22Rv1 (cell line): ENCODE results near the gene PLXNB1.

ENCODE experiments used
- H3K27ac ChIP-seq: fragments of 450-650 bp; 2 replicates; pipeline ENCODE4 v1.5.1; 2017
- CTCF ChIP-seq: fragments of 450-650 bp; IDR thresholded peaks from 2 replicates; pipeline ENCODE4 v1.5.1; 2017; ENCODE audit warnings: mild to moderate bottlenecking
- ZFX ChIP-seq: fragments of 450-650 bp; IDR thresholded peaks from 2 replicates; pipeline ENCODE4 v1.6.1; 2017; ENCODE audit warnings: antibody characterized with exemption, borderline replicate concordance

The PLXNB1 gene

GRCh38 chr3:48422681-48423080 is 7.2 kb downstream of the PLXNB1 start:
- no peak overlapping the region for H3K27ac ChIP-seq
- TF ChIP-seq CTCF = no peak
- TF ChIP-seq ZFX = no peak

DNA sequence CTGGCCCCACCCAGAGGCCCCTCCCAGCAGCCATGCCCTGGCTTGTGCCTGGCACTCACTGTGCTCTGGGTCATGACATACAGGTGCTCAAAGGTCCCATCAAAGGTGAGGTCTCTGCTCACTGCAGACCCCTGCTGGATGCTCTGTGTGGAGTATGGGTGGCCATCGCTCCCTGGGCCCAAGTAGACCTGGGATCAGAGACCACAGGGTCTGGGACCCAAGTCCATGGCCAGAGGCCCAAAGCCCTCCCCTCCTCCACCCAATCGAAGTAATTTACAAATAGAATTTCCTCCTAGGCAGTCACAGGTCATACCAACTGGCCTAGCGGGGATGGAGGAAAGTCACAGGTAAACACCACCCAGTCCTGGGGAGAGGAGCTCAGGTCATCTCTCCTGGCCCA is 7.6 kb downstream of the PLXNB1 start:
- H3K27ac ChIP-seq = no peak overlapping the region
- TF ChIP-seq ZFX (no peak), CTCF (no peak)

DNA sequence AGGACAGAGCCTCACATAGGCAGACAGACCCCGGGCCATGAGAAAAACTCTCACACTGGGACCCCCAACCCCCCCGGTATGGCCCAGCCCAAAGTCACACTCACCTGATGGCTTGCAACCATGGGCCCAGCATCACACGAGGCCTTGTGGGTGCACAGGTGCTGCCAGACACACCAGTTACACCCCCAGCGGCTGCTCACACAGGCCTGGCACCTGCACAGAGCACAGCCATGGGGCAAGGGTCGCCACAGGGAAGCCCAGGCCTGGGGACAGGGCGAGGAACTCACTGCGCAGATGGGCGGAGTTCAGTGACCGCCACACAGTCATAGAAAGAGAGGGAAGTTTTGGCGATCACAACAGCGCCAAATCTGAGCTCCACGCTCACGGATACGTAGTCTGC is 9.3 kb downstream of the PLXNB1 start:
- TF ChIP-seq ZFX (no peak), CTCF (no peak)
- no peak overlapping the region for H3K27ac ChIP-seq

GRCh38 chr3:48419597-48419996 is 10.3 kb downstream of the PLXNB1 start:
- no peak for TF ChIP-seq CTCF
- no peak overlapping the region for H3K27ac ChIP-seq

- no peak overlapping the region for H3K27ac ChIP-seq
- TF ChIP-seq CTCF (no peak), ZFX (no peak)
These were observed 10.7 kb downstream of the PLXNB1 start for GRCh38 chr3:48419149-48419548.

DNA sequence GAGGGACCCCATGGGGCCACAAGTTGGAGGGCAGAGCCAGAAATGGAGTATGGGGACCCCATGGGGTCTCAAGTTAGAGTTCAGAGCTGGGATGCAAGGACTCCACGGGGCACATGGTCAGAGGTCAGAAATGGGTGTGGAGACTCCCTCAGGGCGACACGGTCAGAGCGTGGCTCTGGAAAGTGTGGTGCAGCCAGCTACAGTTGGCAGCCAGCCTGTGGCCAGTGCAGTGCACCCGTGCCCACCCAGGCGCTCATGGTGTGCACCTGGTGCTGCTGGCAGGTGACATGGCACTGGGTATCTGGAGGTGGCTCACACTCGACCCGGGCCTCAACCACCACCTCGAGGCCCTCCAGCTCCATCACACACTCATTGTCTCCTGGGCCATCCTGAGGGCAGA is 11.2 kb downstream of the PLXNB1 start:
- TF ChIP-seq CTCF (no peak), ZFX (no peak)
- no peak overlapping the region for H3K27ac ChIP-seq

DNA sequence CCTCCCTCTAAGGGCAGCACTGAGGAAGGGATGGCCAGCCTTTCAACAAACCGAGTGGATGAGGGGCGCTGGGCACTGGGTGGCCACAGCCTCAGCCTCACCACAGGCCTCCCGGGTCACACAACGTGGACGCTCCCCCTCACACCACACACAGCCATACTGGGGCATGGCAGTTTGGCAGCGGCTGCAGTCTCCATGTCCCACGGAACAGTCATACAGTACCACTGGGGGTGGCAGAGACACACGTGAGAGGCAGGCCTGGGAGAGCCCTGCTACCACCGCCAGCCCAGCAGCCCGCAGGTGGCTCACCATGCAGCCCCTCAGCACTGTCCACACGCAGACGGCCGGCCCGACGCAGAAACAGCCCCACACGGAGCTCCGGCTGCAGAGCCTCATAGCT is 11.7 kb downstream of the PLXNB1 start:
- no peak overlapping the region for H3K27ac ChIP-seq
- TF ChIP-seq CTCF (no peak), ZFX (no peak)
